IMR-90 (cell line): ENCODE measurements around the gene EYS. TPM values are rescaled to one million over a fixed set of nuclear protein-coding genes. Genes with fewer than 3 reads are reported as not detected.

ENCODE experiments used
- ATAC-seq: fragments of 200-7000 bp; cut with Tn5 transposase; 2 replicates; pipeline ENCODE4 v1.9.1; 2020; ENCODE audit warnings: low read depth, mild to moderate bottlenecking, moderate library complexity
- BruUV-seq: library from RNA; stranded (reverse); fragments of 400-500 nt; replicated peaks from 2 replicates; lab custom pipeline; 2021; lab: Mats Ljungman, UMichigan
- CTCF ChIA-PET: fragments of 300-600 bp; formaldehyde crosslinking; extraction: SDS; loops from one replicate; lab custom pipeline; 2021; ENCODE audit warnings: antibody characterized with exemption; lab: Yijun Ruan, JAX
- POLR2A ChIA-PET: fragments of 300-600 bp; sonication (Branson Sonifier 250); formaldehyde crosslinking; loops from one replicate; lab custom pipeline; 2022; ENCODE audit warnings: antibody characterized with exemption; ENCODE audit not compliant: unreplicated experiment; lab: Charles Lee
- DNase-seq: peaks from one replicate; pipeline ENCODE4 v3.0.0; 2013
- H2AFZ ChIP-seq: replicated peaks from 2 replicates; pipeline ENCODE3; 2013; ENCODE audit warnings: low read length, mild to moderate bottlenecking; ENCODE audit not compliant: poor library complexity
- H2AK5ac ChIP-seq: 2 replicates; pipeline ENCODE4 v1.6.1; 2013; ENCODE audit warnings: low read depth, low read length, inconsistent platforms
- H2AK9ac ChIP-seq: replicated peaks from 2 replicates; pipeline ENCODE3; 2013; ENCODE audit warnings: mild to moderate bottlenecking, low read depth, low read length, moderate library complexity; ENCODE audit not compliant: poor library complexity
- H2BK120ac ChIP-seq: 2 replicates; pipeline ENCODE4 v1.6.1; 2013; ENCODE audit warnings: low read depth, low read length, inconsistent platforms
- H2BK15ac ChIP-seq: 3 replicates; pipeline ENCODE4 v1.6.1; 2013; ENCODE audit warnings: low read depth, low read length, inconsistent platforms
- H2BK20ac ChIP-seq: 2 replicates; pipeline ENCODE4 v1.6.1; 2013; ENCODE audit warnings: low read depth, mild to moderate bottlenecking, inconsistent platforms, low read length, moderate library complexity
- H2BK5ac ChIP-seq: 2 replicates; pipeline ENCODE4 v1.6.1; 2013; ENCODE audit warnings: mild to moderate bottlenecking, low read depth, low read length, inconsistent platforms; ENCODE audit not compliant: poor library complexity, severe bottlenecking
- H3K14ac ChIP-seq: replicated peaks from 2 replicates; pipeline ENCODE4 v1.6.1; 2013; ENCODE audit warnings: low read depth, low read length, inconsistent platforms
- H3K18ac ChIP-seq: 2 replicates; pipeline ENCODE4 v1.6.1; 2013; ENCODE audit warnings: low read depth, low read length, control low read depth
- H3K23ac ChIP-seq: 2 replicates; pipeline ENCODE4 v1.6.1; 2013; ENCODE audit warnings: low read depth, low read length, inconsistent platforms
- H3K27ac ChIP-seq: 2 replicates; pipeline ENCODE4 v1.5.1; 2013; ENCODE audit warnings: mild to moderate bottlenecking, control low read depth, low read length; ENCODE audit not compliant: insufficient read depth
- H3K27me3 ChIP-seq: 2 replicates; pipeline ENCODE4 v1.6.1; 2013; ENCODE audit warnings: low read length; ENCODE audit not compliant: control insufficient read depth, insufficient read depth
- H3K36me3 ChIP-seq: 2 replicates; pipeline ENCODE4 v1.6.1; 2013; ENCODE audit warnings: low read length, mixed read lengths; ENCODE audit not compliant: control insufficient read depth, insufficient read depth
- H3K4ac ChIP-seq: 2 replicates; pipeline ENCODE4 v1.6.1; 2013; ENCODE audit warnings: low read depth, low read length, inconsistent platforms
- H3K4me1 ChIP-seq: 2 replicates; pipeline ENCODE4 v1.6.1; 2013; ENCODE audit warnings: low read length, mixed read lengths; ENCODE audit not compliant: control insufficient read depth, insufficient read depth
- H3K4me2 ChIP-seq: 2 replicates; pipeline ENCODE4 v1.6.1; 2013; ENCODE audit warnings: low read depth, mild to moderate bottlenecking, control low read depth, low read length, moderate library complexity
- H3K4me3 ChIP-seq: 2 replicates; pipeline ENCODE4 v1.5.1; 2013; ENCODE audit warnings: low read depth, mild to moderate bottlenecking, control low read depth, low read length, moderate library complexity; ENCODE audit not compliant: insufficient read depth
- H3K56ac ChIP-seq: 2 replicates; pipeline ENCODE4 v1.6.1; 2013; ENCODE audit warnings: low read length, inconsistent platforms; ENCODE audit not compliant: insufficient read depth; ENCODE audit errors: extremely low read depth
- H3K79me1 ChIP-seq, 2 experiments: 2 replicates each; pipeline ENCODE4 v1.6.1; 2013; ENCODE audit warnings: low read length in 2 of 2, inconsistent platforms in 1 of 2, low read depth in 1 of 2
- H3K9ac ChIP-seq: 2 replicates; pipeline ENCODE4 v1.6.1; 2013; ENCODE audit warnings: low read depth, low read length, control low read depth
- H3K9me1 ChIP-seq: 2 replicates; pipeline ENCODE4 v1.6.1; 2013; ENCODE audit warnings: low read length, inconsistent platforms; ENCODE audit not compliant: insufficient read depth
- H3K9me3 ChIP-seq: 2 replicates; pipeline ENCODE4 v1.6.1; 2013; ENCODE audit warnings: low read length; ENCODE audit not compliant: control insufficient read depth, insufficient read depth
- H4K20me1 ChIP-seq: 2 replicates; pipeline ENCODE4 v1.6.1; 2013; ENCODE audit warnings: low read length, inconsistent platforms; ENCODE audit not compliant: insufficient read depth
- H4K5ac ChIP-seq: 2 replicates; pipeline ENCODE4 v1.6.1; 2013; ENCODE audit warnings: mild to moderate bottlenecking, low read depth, low read length, control low read depth
- H4K8ac ChIP-seq, 2 experiments: 2 replicates each; pipeline ENCODE4 v1.6.1; 2013; ENCODE audit warnings: low read depth in 2 of 2, low read length in 2 of 2, control low read depth in 1 of 2, inconsistent platforms in 1 of 2
- H4K91ac ChIP-seq: 2 replicates; pipeline ENCODE4 v1.6.1; 2013; ENCODE audit warnings: low read depth, low read length, inconsistent platforms; ENCODE audit not compliant: insufficient read depth
- BHLHE40 ChIP-seq: fragments of 150-350 bp; IDR thresholded peaks from 2 replicates; pipeline ENCODE4 v1.6.1; 2016; ENCODE audit warnings: mild to moderate bottlenecking, low read depth, low read length
- CEBPB ChIP-seq: IDR thresholded peaks from 2 replicates; pipeline ENCODE4 v1.6.1; 2012; ENCODE audit warnings: low read depth, low read length, improper control_type of control experiment
- ELK1 ChIP-seq: fragments of 150-350 bp; IDR thresholded peaks from 2 replicates; pipeline ENCODE4 v1.6.1; 2016; ENCODE audit warnings: low read depth, mild to moderate bottlenecking, low read length, moderate library complexity, borderline replicate concordance
- FOS ChIP-seq: fragments of 150-350 bp; IDR thresholded peaks from 2 replicates; pipeline ENCODE4 v1.6.1; 2016; ENCODE audit warnings: low read depth, low read length
- MAFK ChIP-seq: IDR thresholded peaks from 2 replicates; pipeline ENCODE4 v1.6.1; 2012; ENCODE audit warnings: low read depth, low read length, improper control_type of control experiment
- MXI1 ChIP-seq: IDR thresholded peaks from 2 replicates; pipeline ENCODE4 v1.6.1; 2012; ENCODE audit warnings: low read depth, mild to moderate bottlenecking, low read length, moderate library complexity, borderline replicate concordance
- POLR2A ChIP-seq: IDR thresholded peaks from 2 replicates; pipeline ENCODE4 v1.6.1; 2012; ENCODE audit warnings: mild to moderate bottlenecking, low read depth, low read length
- RAD21 ChIP-seq: IDR thresholded peaks from 2 replicates; pipeline ENCODE4 v1.6.1; 2012; ENCODE audit warnings: low read length, improper control_type of control experiment
- RCOR1 ChIP-seq: IDR thresholded peaks from 2 replicates; pipeline ENCODE4 v1.6.1; 2012; ENCODE audit warnings: mild to moderate bottlenecking, low read length, improper control_type of control experiment; ENCODE audit not compliant: insufficient replicate concordance
- SMC3 ChIP-seq: fragments of 150-350 bp; IDR thresholded peaks from 2 replicates; pipeline ENCODE4 v1.6.1; 2016; ENCODE audit warnings: low read depth, mild to moderate bottlenecking, antibody characterized with exemption, low read length, moderate library complexity
- WGBS, 2 experiments: methylation state at CpG; one replicate each; pipeline versions ENCODE4 v1.1.5 to v1.1.7; 2013; ENCODE audit warnings: missing lambda C conversion rate in 2 of 2; ENCODE audit not compliant: insufficient read length in 1 of 2; ENCODE audit errors: extremely low coverage in 2 of 2; 5-methylcytosine and 5-hydroxymethylcytosine counted together
- dilution Hi-C: fragments of 300-500 bp; cut with HindIII; formaldehyde crosslinking; loops from one replicate; pipeline ENCODE4 v1.14.3; 2018; ENCODE audit warnings: low sequenced_read_pairs; ENCODE audit not compliant: unreplicated experiment
- in situ Hi-C: fragments of 300-500 bp; cut with MboI; formaldehyde crosslinking; loops from 3 replicates; pipeline ENCODE4 v1.14.3; 2019; ENCODE audit warnings: low sequenced_read_pairs, inconsistent platforms, mixed read lengths
- intact Hi-C: fragments of 100-400 bp; cut with micrococcal nuclease; formaldehyde crosslinking; loops from 2 replicates; pipeline ENCODE4 v1.10.0; 2022
- polyA plus RNA-seq, 3 experiments: library from polyadenylated mRNA; depleted of rRNA; stranded (reverse); fragments of >200 nt; gene quantifications; 2 replicates each; pipeline ENCODE4 v1.2.3, GENCODE V29; 2012; ENCODE audit warnings: low replicate concordance in 1 of 3
- total RNA-seq: library from RNA; depleted of rRNA; stranded (reverse); fragments of >200 nt; gene quantifications from 2 replicates; pipeline ENCODE4 v1.2.3, GENCODE V29; 2012

The EYS gene
- total and polyA plus RNA-seq, 2 of the 4 experiments (the other 2 are of a cell fraction), result under 0.01 TPM; not detected in 1

GRCh38 chr6:65098349-65098748, 608.7 kb downstream of the EYS start:
- in situ Hi-C loops, result no loop called here
- no peak overlapping the region for H3K4me3 ChIP-seq
- H3K9me3 ChIP-seq, result no peaks in the 10 kb centered on the region
- H3K27me3 ChIP-seq, result no peaks in the 10 kb centered on the region
- H3K56ac ChIP-seq, result no peak overlapping the region
- no peak overlapping the region for H2BK15ac ChIP-seq
- no peak overlapping the region for H3K4me2 ChIP-seq
- ATAC-seq (no peak), DNase-seq (no peak)
- H3K4ac ChIP-seq, result no peak overlapping the region
- no peak overlapping the region for H4K91ac ChIP-seq
- no peaks in the 10 kb centered on the region for H3K36me3 ChIP-seq
- H3K14ac ChIP-seq, result no peak overlapping the region
- WGBS, 2 experiments, result no CpG with 5 or more reads among the region's 1 CpG
- POLR2A ChIA-PET, result no interaction called here
- H2AFZ ChIP-seq, result no peak overlapping the region
- dilution Hi-C loops, result no loop called here
- no peaks in the 10 kb centered on the region for H3K79me1 ChIP-seq
- H4K20me1 ChIP-seq, result no peaks in the 10 kb centered on the region
- intact Hi-C loops, result no loop called here
- no peak overlapping the region for H4K8ac ChIP-seq
- CTCF ChIA-PET, result no interaction called here
- no peak overlapping the region for H2BK5ac ChIP-seq
- H3K23ac ChIP-seq, result no peak overlapping the region
- H3K9ac ChIP-seq, result no peak overlapping the region
- H2BK120ac ChIP-seq, result no peak overlapping the region
- no peaks in the 10 kb centered on the region for H3K9me1 ChIP-seq
- H3K18ac ChIP-seq, result no peak overlapping the region
- BruUV-seq, result no TSS peak
- H4K5ac ChIP-seq, result no peak overlapping the region
- no peaks in the 10 kb centered on the region for H3K4me1 ChIP-seq
- H2BK20ac ChIP-seq, result no peak overlapping the region
- no peak overlapping the region for H2AK9ac ChIP-seq
- H2AK5ac ChIP-seq, result no peak overlapping the region
- TF ChIP-seq POLR2A (no peak), FOS (no peak), CEBPB (no peak), BHLHE40 (no peak), ELK1 (no peak), MXI1 (no peak), MAFK (no peak), RAD21 (no peak), RCOR1 (no peak), SMC3 (no peak)
- no peak overlapping the region for H3K27ac ChIP-seq
